ENCODE measurements around the gene PSAP.

The PSAP gene

GRCh38 chr10:71824333-71824732, 26.7 kb downstream of the PSAP start:
- Histone ChIP-seq H3K9me2 (replicated peaks; ENCODE audit: insufficient read depth, low read length) (no peaks in the 10 kb centered on the region), H3K4me1 (ENCODE audit: low read length) (no peaks in the 10 kb centered on the region), H3K4me3 (ENCODE audit: low read length) (no peak overlapping the region), H3K79me2 (ENCODE audit: low read length) (no peaks in the 10 kb centered on the region), H3K27ac (ENCODE audit: low read length) (no peak overlapping the region), H4K20me1 (ENCODE audit: insufficient read depth, low read length) (no peaks in the 10 kb centered on the region), H3K4me2 (ENCODE audit: low read depth, low read length) (no peak overlapping the region), H3K9me3 (replicated peaks; ENCODE audit: insufficient read depth, low read length) (no peaks in the 10 kb centered on the region), H3K36me3 (replicated peaks; ENCODE audit: insufficient read depth, low read length) (0 out of 2 replicates have a peak, but pooled peaks cover 3% of the 10 kb centered on the region), H3K27me3 (replicated peaks; ENCODE audit: insufficient read depth, low read length) (no peaks in the 10 kb centered on the region), H2AFZ (ENCODE audit: low read length) (no peak overlapping the region), H3K9ac (ENCODE audit: low read length) (no peak overlapping the region), H3F3A (ENCODE audit: insufficient read depth, low read length) (no peaks in the 10 kb centered on the region)
- DNase-seq = no peak
- no peak for TF ChIP-seq CTCF (IDR thresholded peaks at IDR 0.05; ENCODE audit: low read length)
- no peak for TF ChIP-seq EZH2 (optimal IDR thresholded peaks at IDR 0.05; ENCODE audit: low read depth, low read length)
- no peak for TF ChIP-seq EZH2phosphoT487 (IDR thresholded peaks at IDR 0.05; ENCODE audit: low read length)

DNA sequence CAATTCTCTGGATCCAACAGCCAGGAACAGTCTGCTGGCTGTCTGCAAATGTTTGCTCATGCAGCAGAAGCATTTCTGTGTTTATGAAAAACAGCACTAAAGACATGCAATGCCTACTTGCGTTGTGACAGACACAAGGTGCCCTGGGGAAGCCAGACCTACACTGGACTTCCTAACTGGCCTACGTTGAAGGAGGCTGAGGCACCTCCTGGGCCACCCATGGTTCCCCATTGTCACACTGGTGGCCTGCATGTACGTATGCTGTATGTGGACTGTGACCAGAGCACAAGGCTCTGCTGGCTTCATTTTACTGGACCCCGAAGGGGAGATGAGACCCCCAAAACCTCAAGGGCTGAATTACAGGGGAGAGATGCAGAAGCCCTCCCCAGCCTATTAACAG, 27.7 kb downstream of the PSAP start:
- Histone ChIP-seq H3K4me2 (ENCODE audit: low read depth, low read length) (no peak overlapping the region), H3K9me2 (replicated peaks; ENCODE audit: insufficient read depth, low read length) (no peaks in the 10 kb centered on the region), H3K9me3 (replicated peaks; ENCODE audit: insufficient read depth, low read length) (no peaks in the 10 kb centered on the region), H3K9ac (ENCODE audit: low read length) (no peak overlapping the region), H3K4me1 (ENCODE audit: low read length) (no peaks in the 10 kb centered on the region), H3K27ac (ENCODE audit: low read length) (no peak overlapping the region), H3F3A (ENCODE audit: insufficient read depth, low read length) (no peaks in the 10 kb centered on the region), H2AFZ (ENCODE audit: low read length) (no peak overlapping the region), H4K20me1 (ENCODE audit: insufficient read depth, low read length) (no peaks in the 10 kb centered on the region), H3K4me3 (ENCODE audit: low read length) (no peak overlapping the region), H3K79me2 (ENCODE audit: low read length) (no peaks in the 10 kb centered on the region), H3K36me3 (replicated peaks; ENCODE audit: insufficient read depth, low read length) (0 out of 2 replicates have a peak, but pooled peaks cover 3% of the 10 kb centered on the region), H3K27me3 (replicated peaks; ENCODE audit: insufficient read depth, low read length) (no peaks in the 10 kb centered on the region)
- no peak for DNase-seq
- TF ChIP-seq CTCF (IDR thresholded peaks at IDR 0.05; ENCODE audit: low read length) = no peak
- TF ChIP-seq EZH2phosphoT487 (IDR thresholded peaks at IDR 0.05; ENCODE audit: low read length) = no peak
- TF ChIP-seq EZH2 (optimal IDR thresholded peaks at IDR 0.05; ENCODE audit: low read depth, low read length) = no peak

DNA sequence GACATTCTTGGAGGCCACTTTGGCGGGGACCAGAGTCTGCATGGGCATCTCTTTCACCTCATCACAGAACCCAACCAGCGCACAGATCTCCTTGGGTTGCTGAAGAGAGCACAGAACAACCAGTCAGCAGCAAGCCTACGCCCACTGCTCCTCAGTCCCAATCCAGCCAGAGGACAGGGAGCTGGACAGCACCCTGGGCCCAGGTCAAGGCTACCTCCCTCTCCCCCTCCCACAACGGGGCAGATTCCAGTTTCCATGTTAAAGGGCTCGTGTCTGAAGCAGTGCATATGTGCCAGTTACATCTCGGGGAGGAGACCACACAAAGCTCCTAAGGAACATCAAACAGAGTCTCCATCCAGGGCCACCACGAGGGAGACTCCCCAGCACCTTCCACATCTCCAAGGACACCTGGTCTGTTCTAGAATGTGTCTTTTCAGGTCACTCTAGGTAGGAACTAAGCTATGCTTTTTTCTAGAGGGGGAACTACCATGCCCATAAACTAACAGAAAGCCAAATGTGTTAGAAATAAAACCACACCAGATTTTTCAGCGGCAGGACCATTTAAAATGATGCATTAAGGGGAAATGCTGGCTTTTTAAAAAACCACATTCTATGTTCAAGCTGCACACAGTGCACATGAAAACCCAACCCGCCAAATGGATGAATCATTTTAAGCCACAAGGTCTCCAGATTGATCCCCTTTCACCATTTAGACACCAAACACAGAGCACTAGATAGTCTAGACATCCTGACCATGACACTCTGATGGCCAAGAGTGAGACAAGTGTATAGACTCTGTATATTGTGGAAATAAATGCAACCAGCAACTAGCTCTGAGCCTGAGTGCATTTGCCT, 28.9 kb downstream of the PSAP start:
- DNase-seq = no peak
- Histone ChIP-seq H3K4me3 (ENCODE audit: low read length) (no peak overlapping the region), H3F3A (ENCODE audit: insufficient read depth, low read length) (no peaks in the 10 kb centered on the region), H3K9ac (ENCODE audit: low read length) (no peak overlapping the region), H3K9me3 (replicated peaks; ENCODE audit: insufficient read depth, low read length) (no peaks in the 10 kb centered on the region), H3K27ac (ENCODE audit: low read length) (no peak overlapping the region), H2AFZ (ENCODE audit: low read length) (no peak overlapping the region), H3K79me2 (ENCODE audit: low read length) (no peaks in the 10 kb centered on the region), H3K4me2 (ENCODE audit: low read depth, low read length) (no peak overlapping the region), H3K9me2 (replicated peaks; ENCODE audit: insufficient read depth, low read length) (no peaks in the 10 kb centered on the region), H3K27me3 (replicated peaks; ENCODE audit: insufficient read depth, low read length) (no peaks in the 10 kb centered on the region), H3K4me1 (ENCODE audit: low read length) (no peaks in the 10 kb centered on the region), H4K20me1 (ENCODE audit: insufficient read depth, low read length) (no peaks in the 10 kb centered on the region), H3K36me3 (replicated peaks; ENCODE audit: insufficient read depth, low read length) (0 out of 2 replicates have a peak, but pooled peaks cover 3% of the 10 kb centered on the region)
- TF ChIP-seq EZH2 (optimal IDR thresholded peaks at IDR 0.05; ENCODE audit: low read depth, low read length) = no peak
- no peak for TF ChIP-seq EZH2phosphoT487 (IDR thresholded peaks at IDR 0.05; ENCODE audit: low read length)
- no peak for TF ChIP-seq CTCF (IDR thresholded peaks at IDR 0.05; ENCODE audit: low read length)

Data from MM.1S (cell line).